GM12878 (cell line): ENCODE measurements around the gene GBP4. TPM values are rescaled to one million over a fixed set of nuclear protein-coding genes. Genes with fewer than 3 reads are reported as not detected.

Experiments used
- ATAC-seq: fragments of 200-7000 bp; cut with Tn5 transposase; 3 replicates; pipeline ENCODE4 v1.9.1; 2020; ENCODE audit warnings: mild to moderate bottlenecking, moderate library complexity
- BruUV-seq: library from RNA; stranded (reverse); fragments of 400-500 nt; replicated peaks from 2 replicates; lab custom pipeline; 2021; lab: Mats Ljungman, UMichigan
- CTCF ChIA-PET: fragments of 300-600 bp; sonication (Branson Sonifier 250); formaldehyde crosslinking; extraction: SDS; loops from one replicate; lab custom pipeline; 2021; ENCODE audit warnings: inconsistent platforms; lab: Yijun Ruan, JAX
- POLR2A ChIA-PET: fragments of 350-600 bp; formaldehyde crosslinking; extraction: SDS; loops from one replicate; lab custom pipeline; 2021; ENCODE audit warnings: inconsistent platforms; lab: Charles Lee
- RAD21 ChIA-PET: fragments of 300-600 bp; sonication (Branson Sonifier 250); formaldehyde crosslinking; loops from one replicate; lab custom pipeline; 2023; ENCODE audit warnings: antibody characterized with exemption; ENCODE audit not compliant: unreplicated experiment; lab: Charles Lee
- SMC1A ChIA-PET: fragments of 300-600 bp; sonication (Branson Sonifier 250); formaldehyde crosslinking; loops from one replicate; lab custom pipeline; 2023; ENCODE audit not compliant: unreplicated experiment, uncharacterized antibody; lab: Charles Lee
- DNase-seq: peaks from one replicate; pipeline ENCODE4 v3.0.0-alpha.2; 2011; ENCODE audit warnings: low read depth, low spot score
- FAIRE-seq: peaks from 3 replicates; lab custom pipeline; 2011; peaks lifted over from hg19 to GRCh38; lab: Jason Lieb, UNC
- H2AFZ ChIP-seq: 2 replicates; pipeline ENCODE4 v1.6.0; 2011; ENCODE audit warnings: low read depth, low read length, control low read depth; ENCODE audit not compliant: control insufficient read depth
- H3K27ac ChIP-seq: 2 replicates; pipeline ENCODE4 v1.5.1; 2011; ENCODE audit warnings: control low read depth; ENCODE audit not compliant: control insufficient read depth, insufficient read depth
- H3K27me3 ChIP-seq, 2 experiments: replicated peaks in 1 of 2; 2 replicates each; pipeline versions ENCODE4 v1.6.0 to v1.6.1; 2011; ENCODE audit warnings: low read length in 1 of 2; ENCODE audit not compliant: control insufficient read depth in 2 of 2, insufficient read depth in 2 of 2
- H3K36me3 ChIP-seq, 2 experiments: 2 replicates each; pipeline ENCODE4 v1.5.1; 2011; ENCODE audit warnings: low read length in 1 of 2; ENCODE audit not compliant: control insufficient read depth in 2 of 2, insufficient read depth in 2 of 2
- H3K4me1 ChIP-seq: 2 replicates; pipeline ENCODE4 v1.6.1; 2011; ENCODE audit warnings: mild to moderate bottlenecking, low read length, moderate library complexity, mixed read lengths; ENCODE audit not compliant: control insufficient read depth, insufficient read depth
- H3K4me2 ChIP-seq: 2 replicates; pipeline ENCODE4 v1.6.0; 2011; ENCODE audit warnings: control low read depth; ENCODE audit not compliant: control insufficient read depth, insufficient read depth
- H3K4me3 ChIP-seq: fragments of 200-600 bp; sonication (generic); 2 replicates; pipeline ENCODE4 v1.5.1; 2016
- H3K79me2 ChIP-seq: 2 replicates; pipeline ENCODE4 v1.6.0; 2011; ENCODE audit warnings: low read length; ENCODE audit not compliant: control insufficient read depth, insufficient read depth
- H3K9ac ChIP-seq: 2 replicates; pipeline ENCODE4 v1.8.0; 2011; ENCODE audit warnings: low read length, control low read depth, mixed read lengths; ENCODE audit not compliant: control insufficient read depth, insufficient read depth
- H3K9me3 ChIP-seq: replicated peaks from 3 replicates; pipeline ENCODE4 v1.5.1; 2011; ENCODE audit warnings: mild to moderate bottlenecking, low read length; ENCODE audit not compliant: control insufficient read depth, insufficient read depth
- H4K20me1 ChIP-seq: 2 replicates; pipeline ENCODE4 v1.6.0; 2011; ENCODE audit not compliant: control insufficient read depth, insufficient read depth
- CUX1 ChIP-seq: IDR thresholded peaks from 2 replicates; pipeline ENCODE4 v1.6.1; 2012; ENCODE audit warnings: improper control_type of control experiment, low read depth, low read length; ENCODE audit not compliant: insufficient replicate concordance
- GATAD2B ChIP-seq: fragments of 450-650 bp; conservative IDR thresholded peaks from 2 replicates; pipeline ENCODE4 v1.6.1; 2017; ENCODE audit warnings: low read depth, mild to moderate bottlenecking, moderate library complexity
- LARP7 ChIP-seq: fragments of 450-650 bp; IDR thresholded peaks from 2 replicates; pipeline ENCODE4 v1.6.1; 2017; ENCODE audit warnings: mild to moderate bottlenecking
- NBN ChIP-seq: fragments of 450-650 bp; IDR thresholded peaks from 2 replicates; pipeline ENCODE4 v1.6.1; 2016
- NFIC ChIP-seq: IDR thresholded peaks from 2 replicates; pipeline ENCODE4 v1.6.1; 2012; ENCODE audit warnings: low read depth, mild to moderate bottlenecking, inconsistent platforms, low read length, moderate library complexity
- PRDM15 ChIP-seq: fragments of 450-650 bp; formaldehyde crosslinking; IDR thresholded peaks from 2 replicates; pipeline ENCODE4 v1.4.0; 2020; ENCODE audit warnings: mild to moderate bottlenecking, moderate library complexity
- WGBS: methylation state at CpG from one replicate; pipeline ENCODE4 v1.1.6; 2016; ENCODE audit warnings: low lambda C conversion rate; ENCODE audit not compliant: insufficient replicate concordance, insufficient coverage; ENCODE audit errors: missing lambda C conversion rate; 5-methylcytosine and 5-hydroxymethylcytosine counted together
- in situ Hi-C: fragments of 300-500 bp; cut with MboI; formaldehyde crosslinking; loops from 9 replicates; pipeline ENCODE4 v1.14.3; 2018; ENCODE audit warnings: mixed read lengths
- intact Hi-C: fragments of 100-400 bp; cut with micrococcal nuclease; formaldehyde crosslinking; loops from one replicate; pipeline ENCODE4 v1.14.2; 2022; ENCODE audit not compliant: unreplicated experiment
- polyA plus RNA-seq, 11 experiments: library from polyadenylated mRNA; depleted of rRNA in 4 of 11; unstranded in 6 of 11; stranded (reverse) in 5 of 11; fragments of >200 nt; fragmentation: Nextera tagmentation in 4 of 11; fragmentation: Illumina TruSeq in 1 of 11; extraction: Ambion mirVana in 4 of 11; extraction: Trizol in 1 of 11; gene quantifications; 1 replicate in 1 of 11; 2 replicates in 10 of 11; pipeline versions ENCODE4 v1.2.1 to v1.2.3, GENCODE V29; 2011 to 2016; ENCODE audit warnings: inconsistent platforms in 2 of 11, missing spikeins in 2 of 11, low read depth in 1 of 11
- total RNA-seq, 4 experiments: library from RNA; depleted of rRNA in 3 of 4; stranded (reverse); fragments of >200 nt in 3 of 4; fragmentation: Illumina TruSeq in 1 of 4; extraction: Trizol in 1 of 4; gene quantifications; 2 replicates each; pipeline versions ENCODE4 v1.2.1 to v1.2.3, GENCODE V29; 2013 to 2021

The GBP4 gene
- total and polyA plus RNA-seq, 10 of the 15 experiments (the other 5 are each of a cell fraction or from before 2014, with no cell fraction given) = 2.4 to 41.9 (median 3.5) TPM

GRCh38 chr1:89147678-89148658 lies 50.8 kb downstream of the GBP4 start:
- BruUV-seq = no TSS peak
- TF ChIP-seq GATAD2B = no peak
- TF ChIP-seq, all 136 proteins: peak for 0
- DNase-seq = no peak
- no peak for ATAC-seq
- Histone ChIP-seq H3K4me1 (no peaks in the 10 kb centered on the region), H3K9me3 (no peaks in the 10 kb centered on the region), H2AFZ (no peak overlapping the region), H3K27me3 (no peaks in the 10 kb centered on the region), H3K27ac (no peak overlapping the region), H3K36me3 (no peaks in the 10 kb centered on the region), H3K79me2 (no peaks in the 10 kb centered on the region), H4K20me1 (no peaks in the 10 kb centered on the region), H3K4me3 (no peak overlapping the region), H3K9ac (no peak overlapping the region), H3K4me2 (no peak overlapping the region)
- in situ Hi-C loops = no loop called here
- ChIA-PET RAD21 (interaction anchor here (1.1 to 1.2 kb wide), 2 partner anchors 25 to 62 kb away, joined by 3 read pairs; no protein-coding TSS in a partner anchor), CTCF (interaction anchor here (0.7 to 2.5 kb wide), 5 partner anchors 10 to 174 kb away, joined by 3 to 6 read pairs (median 4); no protein-coding TSS in a partner anchor), SMC1A (interaction anchor here (1.0 to 1.4 kb wide), 4 partner anchors 22 to 149 kb away, joined by 3 to 4 read pairs (median 3); no protein-coding TSS in a partner anchor), POLR2A (no interaction called here)
- 67% methylated on average over 3 of the region's 3 CpGs for WGBS
- intact Hi-C loops = no loop called here
- FAIRE-seq = no peak

- no peaks in the 10 kb centered on the region for H3K79me2 ChIP-seq
- intact Hi-C loops (no loop called here), in situ Hi-C loops (no loop called here)
- POLR2A ChIA-PET = no interaction called here
- FAIRE-seq (no peak), ATAC-seq (no peak), DNase-seq (no peak)
- SMC1A ChIA-PET = no interaction called here
- H3K9me3 ChIP-seq = no peaks in the 10 kb centered on the region
- CTCF ChIA-PET = no interaction called here
- no peak overlapping the region for H3K9ac ChIP-seq
- RAD21 ChIA-PET = no interaction called here
- no peaks in the 10 kb centered on the region for H3K36me3 ChIP-seq
- H3K4me2 ChIP-seq = no peak overlapping the region
- WGBS = 61% methylated on average over 3 of the region's 3 CpGs
- BruUV-seq = no TSS peak
- H4K20me1 ChIP-seq = no peaks in the 10 kb centered on the region
- no peak overlapping the region for H3K4me3 ChIP-seq
- H3K27ac ChIP-seq = no peak overlapping the region
- H2AFZ ChIP-seq = no peak overlapping the region
- no peaks in the 10 kb centered on the region for H3K27me3 ChIP-seq
- no peaks in the 10 kb centered on the region for H3K4me1 ChIP-seq
- TF ChIP-seq PRDM15 (no peak), LARP7 (no peak), NFIC (no peak), CUX1 (no peak), NBN (no peak)
Measured at GRCh38 chr1:89146721-89147120, 52.0 kb downstream of the GBP4 start.
